ENCODE data around the gene MARCHF10.
"Not testable (repeated sequence)": the region's sequence is repeated elsewhere in the genome, so short reads cannot be mapped to it uniquely, and the experiment has no call there.

Gene MARCHF10

DNA sequence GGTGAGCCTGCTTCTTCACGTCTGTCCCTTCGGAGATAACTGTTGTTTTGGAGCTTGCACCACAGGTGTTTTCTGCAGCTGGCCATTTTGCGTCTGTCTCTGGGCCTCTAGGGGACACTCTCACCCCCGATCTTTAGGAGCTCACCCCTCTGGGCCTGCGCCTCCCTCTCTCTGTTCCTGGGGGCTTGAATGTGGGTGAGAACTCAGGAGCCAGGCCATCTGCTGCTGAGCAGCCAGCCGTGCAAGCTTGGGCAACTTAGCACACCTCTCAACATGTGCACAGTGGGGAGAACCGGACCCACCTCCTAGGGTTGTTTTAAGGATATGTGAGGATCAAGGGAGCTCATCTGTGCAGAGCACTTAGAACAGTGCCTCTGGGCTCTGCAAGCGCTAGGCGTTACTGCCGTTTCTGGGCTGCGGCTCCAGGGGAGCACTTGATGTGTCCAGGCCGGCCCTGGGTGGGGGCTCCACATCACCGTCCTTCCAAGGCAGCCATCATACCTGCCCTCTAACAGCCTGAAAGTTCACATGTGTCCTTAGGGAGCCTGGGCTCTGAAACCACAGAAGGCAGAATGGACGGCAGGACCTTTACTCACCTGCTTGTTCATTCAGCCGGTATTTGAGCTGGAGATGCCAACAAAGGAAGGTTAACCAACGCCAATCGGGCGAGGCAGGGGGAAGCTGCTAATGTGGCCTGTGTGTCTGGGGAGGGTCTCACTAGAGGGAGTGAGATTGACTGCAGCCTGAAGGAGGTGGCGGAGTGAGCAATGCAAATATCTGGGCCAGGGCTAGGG lies 114.3 kb downstream of the MARCHF10 start:
- no peak for DNase-seq

DNA sequence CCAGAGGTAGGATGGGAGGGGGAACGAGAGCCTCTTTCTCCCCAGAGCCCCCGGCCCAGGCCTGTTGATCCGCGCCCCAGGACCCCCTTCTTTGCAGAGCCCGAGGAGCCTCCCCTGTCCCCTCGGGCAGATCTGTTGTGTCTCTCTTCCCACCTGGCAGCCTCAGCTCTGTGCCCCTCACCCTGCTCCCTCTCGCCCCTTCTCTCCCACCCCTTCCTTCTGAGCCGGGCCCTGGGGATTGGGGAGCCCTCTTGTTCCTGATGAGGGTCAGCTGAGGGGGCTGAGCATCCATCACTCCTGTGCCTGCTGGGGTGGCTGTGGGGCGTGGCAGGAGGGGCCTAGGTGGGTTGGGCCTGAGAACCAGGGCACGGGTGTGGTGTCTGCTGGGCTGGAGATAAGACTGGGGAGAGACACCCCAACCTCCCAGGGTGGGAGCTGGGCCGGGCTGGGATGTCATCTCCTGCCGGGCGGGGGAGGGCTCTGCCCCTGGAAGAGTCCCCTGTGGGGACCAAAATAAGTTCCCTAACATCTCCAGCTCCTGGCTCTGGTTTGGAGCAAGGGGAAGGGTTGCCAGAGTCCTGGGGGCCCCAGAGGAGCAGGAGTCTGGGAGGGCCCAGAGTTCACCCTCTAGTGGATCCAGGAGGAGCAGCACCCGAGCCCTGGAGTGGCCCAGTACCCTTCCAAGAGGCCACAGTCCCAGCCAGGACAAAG lies 115.2 kb downstream of the MARCHF10 start:
- no peak for DNase-seq

DNA sequence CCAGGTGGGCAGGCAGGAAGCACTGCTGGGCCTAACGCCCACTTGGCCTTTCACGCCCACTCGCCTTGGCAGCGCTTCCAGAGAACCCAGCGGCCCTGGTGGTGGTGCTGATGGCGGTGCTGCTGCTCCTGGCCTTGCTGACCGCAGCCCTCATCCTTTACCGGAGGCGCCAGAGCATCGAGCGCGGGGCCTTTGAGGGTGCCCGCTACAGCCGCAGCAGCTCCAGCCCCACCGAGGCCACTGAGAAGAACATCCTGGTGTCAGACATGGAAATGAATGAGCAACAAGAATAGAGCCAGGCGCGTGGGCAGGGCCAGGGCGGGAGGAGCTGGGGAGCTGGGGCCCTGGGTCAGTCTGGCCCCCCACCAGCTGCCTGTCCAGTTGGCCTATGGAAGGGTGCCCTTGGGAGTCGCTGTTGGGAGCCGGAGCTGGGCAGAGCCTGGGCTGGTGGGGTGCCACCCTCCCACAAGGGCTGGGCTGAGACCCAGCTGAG lies 115.9 kb downstream of the MARCHF10 start:
- DNase-seq: no peak

DNA sequence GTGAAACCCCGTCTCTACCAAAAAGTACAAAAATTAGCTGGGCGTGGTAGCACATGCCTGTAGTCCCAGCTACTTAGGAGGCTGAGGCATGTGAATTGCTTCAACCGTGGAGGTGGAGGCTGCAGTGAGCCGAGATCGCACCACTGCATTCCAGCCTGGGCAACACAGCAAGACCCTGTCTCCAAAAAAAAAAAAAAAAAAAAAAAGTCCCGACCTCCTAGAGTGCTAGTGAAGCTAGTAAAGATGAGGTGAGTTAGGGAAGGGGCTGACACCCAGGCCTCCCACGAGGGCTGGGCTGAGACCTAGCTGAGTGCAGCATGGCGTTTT lies 116.6 kb downstream of the MARCHF10 start:
- DNase-seq: not testable (repeated sequence)

DNA sequence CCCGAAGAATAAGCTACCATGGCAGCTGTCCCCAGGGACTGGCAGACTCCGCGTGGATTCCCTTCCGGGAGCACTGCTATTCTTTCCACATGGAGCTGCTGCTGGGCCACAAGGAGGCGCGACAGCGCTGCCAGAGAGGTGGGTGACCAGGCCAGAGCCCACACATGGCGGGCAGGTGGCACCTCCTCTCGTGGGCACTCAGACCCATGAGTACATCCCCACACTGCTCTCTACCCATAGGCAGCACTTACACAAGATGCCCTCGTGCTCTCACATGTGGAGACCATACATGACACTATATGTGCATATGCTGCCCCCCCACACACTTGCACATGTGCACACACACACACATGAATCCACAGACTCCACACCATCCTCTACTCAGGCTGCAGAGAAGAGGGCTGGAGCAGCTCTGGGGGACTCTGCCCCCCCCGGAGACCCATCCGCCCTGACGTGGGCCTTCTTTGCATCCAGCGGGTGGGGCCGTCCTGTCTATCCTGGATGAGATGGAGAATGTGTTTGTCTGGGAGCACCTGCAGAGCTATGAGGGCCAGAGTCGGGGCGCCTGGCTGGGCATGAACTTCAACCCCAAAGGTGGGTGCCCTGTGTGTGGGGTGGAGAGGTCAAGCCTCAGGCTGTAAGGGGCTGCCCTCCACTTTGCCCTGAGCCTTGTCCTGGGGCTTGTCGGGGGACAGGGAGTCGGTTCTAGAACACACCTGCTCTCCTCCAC lies 117.8 kb downstream of the MARCHF10 start:
- no peak for DNase-seq

DNA sequence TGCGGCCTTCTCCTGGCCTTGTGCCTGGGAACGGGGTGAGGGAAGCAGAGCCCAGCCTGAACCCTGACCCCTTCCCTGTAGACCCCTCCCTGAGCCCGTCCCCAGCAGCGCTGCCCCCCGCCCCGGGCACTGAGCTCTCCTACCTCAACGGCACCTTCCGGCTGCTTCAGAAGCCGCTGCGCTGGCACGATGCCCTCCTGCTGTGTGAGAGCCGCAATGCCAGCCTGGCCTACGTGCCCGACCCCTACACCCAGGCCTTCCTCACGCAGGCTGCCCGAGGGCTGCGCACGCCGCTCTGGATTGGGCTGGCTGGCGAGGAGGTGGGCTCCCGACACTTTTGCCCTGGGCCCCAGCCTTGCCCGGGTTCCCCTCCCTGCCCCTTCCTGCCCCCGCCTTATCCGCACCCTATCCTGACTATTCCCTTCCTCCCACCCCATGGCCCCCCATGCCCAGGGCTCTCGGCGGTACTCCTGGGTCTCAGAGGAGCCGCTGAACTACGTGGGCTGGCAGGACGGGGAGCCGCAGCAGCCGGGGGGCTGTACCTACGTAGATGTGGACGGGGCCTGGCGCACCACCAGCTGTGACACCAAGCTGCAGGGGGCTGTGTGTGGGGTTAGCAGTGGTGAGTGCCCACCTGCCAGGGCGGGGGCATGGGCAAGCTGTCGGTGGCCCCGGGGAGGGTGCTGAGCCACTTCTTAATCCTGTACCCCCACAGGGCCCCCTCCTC lies 118.5 kb downstream of the MARCHF10 start:
- DNase-seq: no peak

DNA sequence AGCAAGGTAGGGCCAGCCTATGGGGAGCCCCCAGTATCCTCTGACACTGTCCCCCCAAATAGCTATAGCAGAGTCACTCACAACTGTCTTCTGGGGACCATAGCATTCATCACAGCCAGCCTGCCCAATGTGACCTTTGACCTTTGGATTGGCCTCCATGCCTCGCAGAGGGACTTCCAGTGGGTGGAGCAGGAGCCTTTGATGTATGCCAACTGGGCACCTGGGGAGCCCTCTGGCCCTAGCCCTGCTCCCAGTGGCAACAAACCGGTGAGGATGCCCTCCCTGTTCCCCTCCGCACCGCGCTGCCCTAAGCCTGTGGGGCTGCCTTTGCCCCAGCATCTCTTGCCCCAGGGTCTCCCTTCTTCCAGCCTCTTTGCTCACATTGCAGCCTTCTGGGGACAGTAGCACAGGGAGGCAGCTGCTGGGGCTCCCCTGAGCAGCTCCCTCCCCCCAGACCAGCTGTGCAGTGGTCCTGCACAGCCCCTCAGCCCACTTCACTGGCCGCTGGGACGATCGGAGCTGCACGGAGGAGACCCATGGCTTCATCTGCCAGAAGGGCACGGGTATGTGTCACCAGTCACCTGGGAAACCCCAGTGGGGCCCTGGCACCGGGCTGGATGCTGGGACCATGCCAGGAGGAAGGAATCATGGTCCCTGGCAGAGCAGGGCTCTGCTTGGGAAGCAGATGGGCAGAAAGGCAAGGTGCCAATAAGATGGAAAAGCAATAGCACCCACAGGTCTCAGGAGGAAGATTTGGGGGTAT lies 119.5 kb downstream of the MARCHF10 start:
- no peak for DNase-seq

DNA sequence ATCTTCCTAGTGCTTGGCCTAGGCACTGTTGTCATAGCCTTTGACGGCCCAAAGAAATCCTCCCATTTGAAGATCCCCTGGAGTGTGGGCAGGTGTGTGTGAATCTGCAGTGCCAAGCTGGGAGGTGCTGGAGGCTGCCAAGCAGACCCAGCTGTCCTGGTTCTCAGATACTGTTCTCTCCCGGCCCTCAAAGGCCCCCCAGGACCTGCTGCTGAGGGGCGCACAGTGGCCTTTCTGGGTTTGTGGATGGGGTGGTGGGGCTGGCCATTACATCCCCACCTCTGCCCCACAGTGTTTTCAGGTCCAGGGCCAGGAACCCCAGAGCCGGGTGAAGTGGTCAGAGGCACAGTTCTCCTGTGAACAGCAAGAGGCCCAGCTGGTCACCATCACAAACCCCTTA lies 120.1 kb downstream of the MARCHF10 start:
- DNase-seq: no peak

DNA sequence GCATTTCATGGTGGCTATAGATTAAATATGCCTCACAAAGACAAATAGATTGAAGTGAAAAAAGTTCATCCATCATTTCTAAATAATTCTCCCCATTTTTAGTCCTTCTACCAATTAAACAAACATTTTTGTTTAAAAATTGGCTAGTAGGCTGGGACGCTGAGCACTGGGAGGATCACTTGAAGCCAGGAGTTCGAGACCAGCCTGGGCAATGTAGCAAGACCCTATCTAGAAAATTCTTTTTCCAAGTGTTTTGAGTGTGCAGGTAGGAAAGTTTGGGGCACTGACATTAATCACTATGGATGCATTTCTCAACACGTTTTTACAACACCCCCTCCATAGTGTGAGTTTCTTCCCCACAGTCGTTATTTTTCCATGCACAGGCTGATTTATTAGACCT lies 123.9 kb downstream of the MARCHF10 start:
- DNase-seq: no peak

DNA sequence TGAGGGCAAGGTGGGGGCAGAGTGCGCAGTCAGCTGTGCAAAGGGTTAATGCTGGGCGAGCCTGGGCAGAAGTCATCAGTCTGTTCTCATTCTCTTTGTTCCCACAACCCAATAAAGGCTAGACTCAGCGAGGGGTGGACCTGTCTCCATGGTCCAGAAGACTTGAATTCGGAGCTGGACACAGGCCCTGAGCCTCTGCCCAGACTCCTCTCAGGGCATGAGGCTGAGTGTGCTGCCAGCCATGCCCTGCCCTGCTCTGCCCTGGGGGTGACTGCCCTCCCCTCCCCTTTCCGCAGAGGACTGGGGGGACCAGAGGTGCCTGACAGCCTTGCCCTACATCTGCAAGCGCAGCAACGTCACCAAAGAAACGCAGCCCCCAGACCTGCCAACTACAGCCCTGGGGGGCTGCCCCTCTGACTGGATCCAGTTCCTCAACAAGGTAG lies 126.2 kb downstream of the MARCHF10 start:
- DNase-seq: no peak

DNA sequence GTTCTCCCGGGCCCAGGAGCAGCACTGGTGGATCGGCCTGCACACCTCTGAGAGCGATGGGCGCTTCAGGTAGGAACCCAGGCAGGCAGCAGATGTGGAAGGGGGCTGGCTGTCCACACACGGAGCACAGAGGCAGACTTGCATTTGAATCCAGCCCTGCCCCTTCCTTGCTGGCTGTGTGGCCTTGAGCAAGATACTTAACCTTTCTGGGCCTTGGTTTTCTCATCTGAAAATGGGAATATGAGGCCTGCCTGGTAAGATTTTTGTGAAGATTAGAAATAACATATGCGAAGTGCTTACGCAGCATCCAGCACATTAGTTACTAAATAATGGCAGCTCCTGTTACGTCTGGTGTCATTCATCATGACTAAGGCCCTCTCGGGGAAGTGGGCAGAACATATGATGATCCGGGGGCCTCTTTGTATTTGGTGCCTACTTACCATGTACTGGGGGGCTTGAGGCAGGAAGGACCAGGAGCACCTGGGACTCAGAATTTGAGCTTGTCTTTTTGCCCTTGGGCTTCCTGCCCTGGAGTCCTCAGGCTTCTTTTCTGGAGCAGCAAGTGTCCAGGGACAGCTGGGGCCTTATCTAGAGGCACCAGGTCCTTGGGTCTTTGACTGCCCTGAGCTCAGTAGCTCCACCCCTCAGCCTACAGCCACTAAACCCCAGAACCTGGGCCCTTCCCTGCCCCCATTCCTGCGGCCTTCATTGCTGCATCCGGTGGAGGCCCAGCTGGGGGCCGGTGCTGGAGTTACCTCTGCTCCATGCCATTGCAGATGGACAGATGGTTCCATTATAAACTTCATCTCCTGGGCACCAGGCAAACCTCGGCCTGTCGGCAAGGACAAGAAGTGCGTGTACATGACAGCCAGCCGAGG lies 126.8 kb downstream of the MARCHF10 start:
- DNase-seq: no peak

DNA sequence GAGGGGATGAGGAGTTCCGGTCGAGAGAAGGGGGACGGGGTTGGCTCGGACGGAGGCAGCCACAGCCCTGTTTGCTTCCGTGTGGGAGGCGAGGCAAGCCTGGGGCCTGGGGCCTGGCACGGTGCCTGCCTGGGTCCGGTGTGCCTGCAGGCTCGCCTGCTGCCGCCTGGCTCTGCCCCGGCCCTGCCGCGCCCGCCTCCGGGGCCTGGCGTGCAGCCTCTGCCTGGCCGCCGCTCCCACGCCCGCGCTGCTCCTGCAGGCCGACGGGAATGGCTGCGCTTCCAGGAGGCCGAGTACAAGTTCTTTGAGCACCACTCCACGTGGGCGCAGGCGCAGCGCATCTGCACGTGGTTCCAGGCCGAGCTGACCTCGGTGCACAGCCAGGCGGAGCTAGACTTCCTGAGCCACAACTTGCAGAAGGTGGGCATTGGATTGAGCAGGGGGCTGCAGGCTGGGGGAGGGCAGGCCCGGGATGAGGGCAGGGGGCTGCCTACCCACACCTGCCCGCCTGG lies 127.5 kb downstream of the MARCHF10 start:
- DNase-seq: no peak

DNA sequence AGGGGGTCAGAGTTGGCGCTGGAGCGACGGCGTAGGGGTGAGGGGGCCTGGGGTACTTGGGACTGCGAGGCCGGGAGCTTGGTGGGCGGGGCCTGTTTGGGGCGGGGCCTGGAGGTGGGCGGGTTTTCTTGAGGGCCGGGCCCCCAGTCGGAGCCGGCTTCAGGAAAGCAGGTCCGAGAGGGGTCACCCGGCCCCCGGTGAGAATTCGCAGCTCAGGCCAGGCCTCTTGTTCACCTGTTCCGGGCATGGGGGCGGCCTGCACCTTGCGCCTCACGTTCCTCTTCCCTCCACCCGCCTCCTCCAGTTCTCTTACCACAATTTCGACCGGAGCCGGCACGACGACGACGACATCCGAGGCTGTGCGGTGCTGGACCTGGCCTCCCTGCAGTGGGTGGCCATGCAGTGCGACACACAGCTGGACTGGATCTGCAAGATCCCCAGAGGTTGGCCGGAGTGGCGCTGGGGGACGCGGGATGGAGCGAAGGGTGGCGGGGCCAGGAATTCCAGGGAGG lies 128.2 kb downstream of the MARCHF10 start:
- no peak for DNase-seq

DNA sequence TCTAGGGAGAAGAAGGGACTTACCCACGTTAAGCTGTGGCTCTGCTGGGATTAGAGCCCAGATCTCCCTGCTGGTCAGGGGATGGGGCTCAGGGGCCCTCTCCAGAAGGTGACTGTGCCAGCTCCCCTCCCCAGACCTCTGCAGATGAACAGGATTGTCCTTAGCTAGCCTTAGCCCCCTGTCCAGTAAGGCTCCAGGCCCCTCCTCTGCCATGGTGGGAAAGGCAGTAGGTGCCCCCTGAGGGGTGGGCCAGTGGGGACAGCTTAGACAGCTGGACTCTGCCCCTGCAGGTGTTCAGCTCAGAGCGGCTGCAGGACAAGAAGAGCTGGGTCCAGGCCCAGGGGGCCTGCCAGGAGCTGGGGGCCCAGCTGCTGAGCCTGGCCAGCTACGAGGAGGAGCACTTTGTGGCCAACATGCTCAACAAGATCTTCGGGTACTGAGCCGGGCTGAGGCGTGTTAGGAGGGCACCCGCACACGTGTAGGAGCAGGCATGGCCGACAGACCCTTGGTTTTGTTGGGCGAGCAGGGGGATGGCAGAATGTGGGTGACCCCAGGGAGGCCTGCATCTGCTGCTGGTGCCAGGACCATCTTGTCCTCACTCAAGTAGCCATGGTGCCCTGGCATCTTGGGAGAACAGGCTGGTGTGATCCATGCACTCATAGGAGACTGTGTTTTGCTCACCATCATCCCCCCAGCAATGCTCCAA lies 129.7 kb downstream of the MARCHF10 start:
- DNase-seq: no peak

DNA sequence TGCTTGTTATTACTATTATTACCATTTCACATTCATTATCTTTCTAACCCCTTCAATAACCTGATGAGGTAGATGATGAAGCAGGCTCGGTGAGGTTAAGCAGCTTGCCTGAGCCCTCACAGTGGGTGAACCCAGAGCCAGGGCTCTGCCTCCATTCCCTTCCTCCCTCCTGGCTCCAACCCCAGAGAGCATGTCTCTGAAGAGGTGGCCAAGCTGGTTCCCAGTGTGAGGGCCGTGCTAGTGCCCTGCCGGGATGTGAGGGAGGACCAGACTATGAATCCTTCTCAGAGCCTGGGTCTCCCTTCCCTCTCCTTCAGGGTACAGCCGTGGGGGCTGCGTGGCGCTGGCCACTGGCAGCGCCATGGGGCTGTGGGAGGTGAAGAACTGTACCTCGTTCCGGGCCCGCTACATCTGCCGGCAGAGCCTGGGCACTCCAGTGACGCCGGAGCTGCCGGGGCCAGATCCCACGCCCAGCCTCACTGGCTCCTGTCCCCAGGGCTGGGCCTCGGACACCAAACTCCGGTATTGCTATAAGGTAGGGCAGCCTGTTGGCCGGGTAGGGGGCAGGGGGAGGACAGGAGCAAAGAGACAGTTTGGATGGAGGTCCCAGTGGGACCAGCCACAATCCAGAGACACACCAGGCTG lies 131.0 kb downstream of the MARCHF10 start:
- DNase-seq: no peak

DNA sequence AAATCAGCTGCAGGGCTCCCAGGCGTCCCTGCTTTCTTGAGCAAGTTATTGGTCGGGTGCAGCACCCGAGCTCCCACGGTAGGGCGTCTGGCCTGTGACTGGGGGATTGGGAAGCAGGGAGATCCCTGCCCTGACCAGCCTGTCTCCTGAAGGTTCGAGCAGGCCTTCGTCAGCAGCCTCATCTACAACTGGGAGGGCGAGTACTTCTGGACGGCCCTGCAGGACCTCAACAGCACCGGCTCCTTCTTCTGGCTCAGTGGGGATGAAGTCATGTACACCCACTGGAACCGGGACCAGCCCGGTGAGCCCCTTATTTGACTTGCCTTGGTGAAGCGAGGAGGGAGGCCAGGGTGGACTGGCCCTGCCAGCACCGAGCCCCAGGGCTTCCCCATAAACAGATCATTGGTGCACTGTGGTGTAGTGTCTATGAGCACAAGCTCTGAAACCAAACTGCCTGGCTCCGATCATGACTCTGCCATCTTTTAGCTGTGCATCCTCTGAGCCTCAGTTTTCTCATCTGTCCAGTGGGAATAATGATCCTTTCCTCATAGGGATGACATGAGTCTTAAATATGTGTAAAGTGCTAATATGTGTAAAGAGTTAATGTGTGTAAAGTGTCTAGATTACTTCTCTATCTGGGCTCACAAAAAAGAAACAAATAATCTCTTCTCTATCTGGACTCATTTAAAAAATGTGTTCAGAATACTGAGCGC lies 131.7 kb downstream of the MARCHF10 start:
- no peak for DNase-seq

DNA sequence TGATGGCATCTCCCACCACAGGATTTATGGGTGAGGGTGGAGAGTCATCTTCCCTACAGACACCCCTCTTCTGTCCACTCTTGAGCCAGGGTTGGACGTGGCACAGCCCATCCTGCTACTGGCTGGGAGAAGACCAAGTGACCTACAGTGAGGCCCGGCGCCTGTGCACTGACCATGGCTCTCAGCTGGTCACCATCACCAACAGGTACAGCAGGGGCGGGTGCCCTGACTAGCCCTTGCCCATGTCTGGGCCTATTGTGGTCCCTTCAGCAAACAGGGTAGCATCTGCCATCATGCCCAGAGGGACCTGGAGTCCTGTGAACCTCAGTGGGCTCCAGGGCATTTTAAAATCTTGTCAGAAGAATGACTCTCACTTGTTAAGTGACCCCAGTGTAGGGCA lies 132.4 kb downstream of the MARCHF10 start:
- no peak for DNase-seq

DNA sequence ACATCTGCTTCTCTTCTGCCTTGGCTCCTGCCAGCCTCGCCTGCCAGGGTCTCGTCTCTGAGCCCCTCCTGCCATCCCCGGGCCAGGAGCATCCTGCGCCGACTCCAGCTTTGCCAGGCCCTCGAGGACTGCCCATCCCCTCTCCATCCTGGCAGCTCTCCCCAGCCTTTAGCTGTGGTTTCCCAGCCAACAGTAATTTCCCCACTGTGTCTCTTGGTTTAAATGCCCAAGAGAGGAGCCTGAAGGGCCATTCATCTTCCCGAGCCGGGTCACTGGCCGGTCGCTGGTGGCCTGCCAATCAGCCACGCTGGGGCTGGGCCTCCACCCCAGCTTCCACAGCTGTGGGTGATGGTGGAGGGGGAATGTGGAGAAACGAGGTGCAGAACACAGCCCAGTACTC lies 132.9 kb downstream of the MARCHF10 start:
- DNase-seq: no peak

DNA sequence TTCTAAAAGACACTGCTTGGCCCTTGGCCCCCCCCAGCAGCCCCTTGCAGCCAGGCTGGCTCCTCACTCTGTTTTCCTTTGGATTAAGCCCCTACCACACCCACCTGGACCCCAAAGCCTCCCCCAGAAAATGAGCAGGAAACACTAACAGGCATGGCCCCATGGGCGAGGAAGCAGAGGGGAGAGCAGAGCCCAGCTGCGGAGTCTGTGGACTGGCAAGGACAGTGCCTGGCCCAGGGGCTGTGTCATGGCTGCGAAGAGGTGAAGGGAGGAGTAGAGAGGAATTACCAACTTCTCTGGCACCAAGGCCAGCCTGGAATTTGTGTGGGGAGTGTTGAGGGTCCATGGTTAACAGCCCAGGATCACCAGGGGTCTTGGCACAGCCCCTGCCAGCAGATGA lies 133.3 kb downstream of the MARCHF10 start:
- DNase-seq: no peak
